Measurements from ENCODE around the gene TBC1D8. TPM values are rescaled to one million over a fixed set of nuclear protein-coding genes. Genes with fewer than 3 reads are reported as not detected.

TBC1D8 gene
- total RNA-seq, 1 donor from 2014 or later = 3.9 TPM

- Histone ChIP-seq H3K4me1 (no peaks in the 10 kb centered on the region), H3K4me2 (no peak overlapping the region), H3K36me3 (peaks cover 2% of the 10 kb centered on the region), H3K9me3 (ENCODE audit: low read depth) (no peaks in the 10 kb centered on the region), H3K27me3 (peaks cover 8% of the 10 kb centered on the region), H3K27ac (no peak overlapping the region), H3K9ac (no peak overlapping the region), H3K79me2 (ENCODE audit: low read depth) (peaks cover 12% of the 10 kb centered on the region), H2AFZ (replicated peaks) (no peak overlapping the region), H3K4me3 (no peak overlapping the region), H3F3A (ENCODE audit: low read depth) (peaks cover 6% of the 10 kb centered on the region), H4K20me1 (ENCODE audit: low read depth) (peaks cover 7% of the 10 kb centered on the region)
- Mint-ChIP-seq H3K9me3 (peaks cover 6% of the 10 kb centered on the region), H3K4me1 (peaks cover 11% of the 10 kb centered on the region), H3K4me3 (no peak overlapping the region), H3K27me3 (ENCODE audit: insufficient read depth, low read depth) (peaks cover 2% of the 10 kb centered on the region), H3K36me3 (peaks cover 7% of the 10 kb centered on the region), H3K27ac (no peak overlapping the region)
- no peak for TF ChIP-seq CTCF (IDR thresholded peaks at IDR 0.05)
- DNase-seq (ENCODE audit: low spot score) = no peak
These were observed 153.0 kb downstream of the TBC1D8 start for GRCh38 chr2:100998235-100998573.

GRCh38 chr2:100997509-100998234 lies 153.5 kb downstream of the TBC1D8 start:
- H3K27me3 ChIP-seq = peaks cover 8% of the 10 kb centered on the region
- H3K27ac ChIP-seq = no peak overlapping the region
- peaks cover under 1% of the 10 kb centered on the region for H3F3A ChIP-seq (ENCODE audit: low read depth)
- no peaks in the 10 kb centered on the region for H3K36me3 ChIP-seq
- H3K79me2 ChIP-seq (ENCODE audit: low read depth) = peaks cover 7% of the 10 kb centered on the region
- Mint-ChIP-seq H3K9me3 (peaks cover 6% of the 10 kb centered on the region), H3K27ac (no peak overlapping the region), H3K4me3 (no peak overlapping the region), H3K4me1 (peaks cover 8% of the 10 kb centered on the region), H3K27me3 (ENCODE audit: insufficient read depth, low read depth) (peaks cover 2% of the 10 kb centered on the region), H3K36me3 (peaks cover 1% of the 10 kb centered on the region)
- H3K4me2 ChIP-seq = no peak overlapping the region
- H3K4me3 ChIP-seq = no peak overlapping the region
- peaks cover 2% of the 10 kb centered on the region for H4K20me1 ChIP-seq (ENCODE audit: low read depth)
- H3K9ac ChIP-seq = no peak overlapping the region
- no peaks in the 10 kb centered on the region for H3K9me3 ChIP-seq (ENCODE audit: low read depth)
- DNase-seq (ENCODE audit: low spot score) = no peak
- no peak for TF ChIP-seq EZH2 (IDR thresholded peaks at IDR 0.05)
- no peak for TF ChIP-seq EZH2phosphoT487 (IDR thresholded peaks at IDR 0.05)
- TF ChIP-seq CTCF (IDR thresholded peaks at IDR 0.05) = no peak
- H2AFZ ChIP-seq (replicated peaks) = no peak overlapping the region
- no peaks in the 10 kb centered on the region for H3K4me1 ChIP-seq

GRCh38 chr2:100995309-100996075 lies 155.7 kb downstream of the TBC1D8 start:
- Histone ChIP-seq H3K4me3 (no peak overlapping the region), H3K9ac (no peak overlapping the region), H3K27me3 (no peaks in the 10 kb centered on the region), H3K27ac (no peak overlapping the region), H3K4me1 (peaks cover 7% of the 10 kb centered on the region), H3K36me3 (no peaks in the 10 kb centered on the region), H4K20me1 (ENCODE audit: low read depth) (no peaks in the 10 kb centered on the region), H3F3A (ENCODE audit: low read depth) (no peaks in the 10 kb centered on the region), H2AFZ (replicated peaks) (no peak overlapping the region), H3K9me3 (ENCODE audit: low read depth) (no peaks in the 10 kb centered on the region), H3K4me2 (no peak overlapping the region), H3K79me2 (ENCODE audit: low read depth) (no peaks in the 10 kb centered on the region)
- Mint-ChIP-seq H3K36me3 (no peaks in the 10 kb centered on the region), H3K4me1 (no peaks in the 10 kb centered on the region), H3K4me3 (no peak overlapping the region), H3K27me3 (ENCODE audit: insufficient read depth, low read depth) (no peaks in the 10 kb centered on the region), H3K9me3 (no peaks in the 10 kb centered on the region), H3K27ac (no peak overlapping the region)
- TF ChIP-seq CTCF (IDR thresholded peaks at IDR 0.05) = no peak
- TF ChIP-seq EZH2phosphoT487 (IDR thresholded peaks at IDR 0.05) = no peak
- TF ChIP-seq EZH2 (IDR thresholded peaks at IDR 0.05) = no peak
- no peak for DNase-seq (ENCODE audit: low spot score)

Data from neural progenitor cell (in vitro differentiated cells).